HepG2 (cell line): Measurements from ENCODE around the gene TAS1R1. TPM values are rescaled to one million over a fixed set of nuclear protein-coding genes. Genes with fewer than 3 reads are reported as not detected.

ENCODE experiments used
- CREM ChIP-seq, 2 experiments: sonication (generic) in 1 of 2; formaldehyde crosslinking in 1 of 2; IDR thresholded peaks; 2 replicates each; pipeline versions ENCODE4 v1.4.0 to v1.6.1; 2016 to 2020; ENCODE audit warnings: antibody characterized with exemption in 1 of 2, mild to moderate bottlenecking in 1 of 2, missing genetic modification reagents in 1 of 2
- GATAD1 ChIP-seq: IDR thresholded peaks from 2 replicates; pipeline ENCODE4 v1.6.1; 2016; ENCODE audit warnings: missing genetic modification reagents, missing compliant biosample characterization
- HIC2 ChIP-seq: sonication (generic); formaldehyde crosslinking; IDR thresholded peaks from 2 replicates; pipeline ENCODE4 v1.9.0; 2022; ENCODE audit warnings: low read depth, missing genetic modification reagents
- HNRNPUL1 ChIP-seq: fragments of 200-400 bp; formaldehyde crosslinking; IDR thresholded peaks from 2 replicates; pipeline ENCODE4 v1.6.1; 2017; ENCODE audit warnings: low read depth, mild to moderate bottlenecking, low read length, moderate library complexity
- MYPOP ChIP-seq: sonication (generic); formaldehyde crosslinking; IDR thresholded peaks from 2 replicates; pipeline ENCODE4 v1.8.1; 2023; ENCODE audit warnings: mild to moderate bottlenecking, moderate library complexity, missing genetic modification reagents
- NFKBIZ ChIP-seq: IDR thresholded peaks from 2 replicates; pipeline ENCODE4 v1.6.1; 2018; ENCODE audit warnings: missing genetic modification reagents, missing compliant biosample characterization
- PITX1 ChIP-seq: sonication (generic); formaldehyde crosslinking; IDR thresholded peaks from 2 replicates; pipeline ENCODE4 v1.5.1; 2020; ENCODE audit warnings: mild to moderate bottlenecking, missing genetic modification reagents
- SP140L ChIP-seq: sonication (generic); formaldehyde crosslinking; IDR thresholded peaks from 2 replicates; pipeline ENCODE4 v1.4.0; 2020; ENCODE audit warnings: missing genetic modification reagents, borderline replicate concordance
- ZNF17 ChIP-seq: sonication (generic); formaldehyde crosslinking; IDR thresholded peaks from 2 replicates; pipeline ENCODE4 v1.5.0; 2020; ENCODE audit warnings: mild to moderate bottlenecking, missing genetic modification reagents
- ZNF251 ChIP-seq: sonication (generic); formaldehyde crosslinking; IDR thresholded peaks from 2 replicates; pipeline ENCODE4 v1.9.0; 2021; ENCODE audit warnings: mild to moderate bottlenecking, missing genetic modification reagents
- ZNF383 ChIP-seq: sonication (generic); formaldehyde crosslinking; IDR thresholded peaks from 2 replicates; pipeline ENCODE4 v1.4.0; 2020; ENCODE audit warnings: missing genetic modification reagents, mild to moderate bottlenecking, borderline replicate concordance
- ZNF574 ChIP-seq: sonication (generic); formaldehyde crosslinking; IDR thresholded peaks from 2 replicates; pipeline ENCODE4 v1.4.0; 2020; ENCODE audit warnings: missing genetic modification reagents
- ZNF646 ChIP-seq: sonication (generic); formaldehyde crosslinking; IDR thresholded peaks from 2 replicates; pipeline ENCODE4 v1.9.0; 2021; ENCODE audit warnings: mild to moderate bottlenecking, missing genetic modification reagents
- ZNF780A ChIP-seq: sonication (generic); formaldehyde crosslinking; IDR thresholded peaks from 2 replicates; pipeline ENCODE4 v1.8.0; 2022; ENCODE audit warnings: mild to moderate bottlenecking, missing genetic modification reagents, moderate library complexity
- polyA plus RNA-seq, 8 experiments: library from polyadenylated mRNA; depleted of rRNA in 3 of 8; stranded (reverse) in 7 of 8; unstranded in 1 of 8; fragments of >200 nt; fragmentation: Illumina TruSeq in 4 of 8; extraction: Trizol in 4 of 8; gene quantifications; 2 replicates each; pipeline versions ENCODE4 v1.2.1 to v1.2.3, GENCODE V29; 2011 to 2016; ENCODE audit warnings: low read depth in 4 of 8, missing spikeins in 1 of 8, mixed read lengths in 1 of 8; ENCODE audit not compliant: insufficient read depth in 1 of 8
- total RNA-seq, 5 experiments: library from RNA; depleted of rRNA; stranded (reverse); fragments of >200 nt; fragmentation: Illumina TruSeq; extraction: Trizol; gene quantifications; 2 replicates each; pipeline ENCODE4 v1.2.3, GENCODE V29; 2016; ENCODE audit warnings: low read depth in 1 of 5

TAS1R1 gene
- total and polyA plus RNA-seq, 2 of the 13 experiments (the other 11 are each of a cell fraction or from before 2014, with no cell fraction given) = 1.4 to 1.6 TPM

GRCh38 chr1:6613361-6614018 lies 58.4 kb downstream of the TAS1R1 start, which contains the start of gene PHF13 (continued):
- TF ChIP-seq MYPOP (no peak), CREM (IDR thresholded peaks at IDR 0.05) (peak; percentile 91), CREM (CRISPR knock-in tag; IDR thresholded peaks at IDR 0.05) (no peak), ZNF17 (CRISPR knock-in tag) (no peak), HNRNPUL1 (no peak), SP140L (CRISPR knock-in tag) (no peak), NFKBIZ (CRISPR knock-in tag) (peak; percentile 26; the same call in 1 of the 2 replicates), ZNF780A (CRISPR knock-in tag) (no peak), HIC2 (CRISPR knock-in tag) (no peak), GATAD1 (CRISPR knock-in tag) (peak; percentile 72), ZNF251 (no peak), PITX1 (CRISPR knock-in tag) (peak; percentile 43; the same call in 1 of the 2 replicates), ZNF574 (CRISPR knock-in tag) (peak; percentile 94), ZNF646 (CRISPR knock-in tag) (no peak), ZNF383 (CRISPR knock-in tag) (no peak)
